GM18508 (cell line): Measurements from ENCODE around the gene ZFYVE21.

Source experiments
- ATAC-seq: cut with Tn5 transposase; IDR thresholded peaks from one replicate; pipeline ENCODE4 v1.9.1; 2021; ENCODE audit warnings: moderate number of reproducible peaks; ENCODE audit not compliant: insufficient read depth, unreplicated experiment

The ZFYVE21 gene

DNA sequence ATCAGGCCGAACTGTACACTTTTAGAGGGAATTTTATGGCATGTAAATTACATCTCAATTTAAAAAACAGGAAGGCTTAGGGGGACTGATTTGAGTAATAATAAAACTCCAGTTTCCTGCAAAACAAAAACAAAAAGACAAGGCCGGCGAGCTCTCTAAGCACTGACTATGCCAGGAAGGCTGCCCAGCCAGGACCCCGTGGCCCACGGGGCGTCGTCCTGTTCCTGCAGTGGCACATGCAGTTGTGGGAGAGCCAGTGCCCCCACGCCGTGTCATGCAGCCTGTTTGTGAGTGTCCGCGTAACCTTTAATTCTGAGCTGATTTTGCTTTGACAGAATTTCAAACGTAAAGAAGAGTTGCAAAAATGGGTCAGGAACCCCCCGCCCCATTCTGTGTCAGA, 10.9 kb upstream of the ZFYVE21 start:
- ATAC-seq, result no peak

DNA sequence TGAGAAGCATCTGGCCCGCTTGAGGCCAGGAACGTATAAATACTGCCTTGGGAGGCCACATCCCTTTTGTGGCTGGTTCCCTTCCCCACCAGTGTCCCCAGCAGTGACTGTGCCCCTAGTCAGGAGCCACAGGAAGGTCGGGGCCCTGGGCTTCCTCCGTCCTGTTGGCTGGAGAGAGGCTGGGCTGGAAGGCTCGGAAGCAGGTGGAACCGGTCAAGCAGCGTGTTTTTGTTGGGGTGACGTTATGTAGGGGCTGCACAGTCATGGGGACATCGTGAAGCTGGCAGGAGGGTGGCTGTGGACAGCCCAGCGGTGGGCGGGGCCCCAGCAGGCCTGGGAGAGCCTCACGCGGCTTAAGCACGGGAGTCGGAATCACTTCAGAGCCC, 10.5 kb upstream of the ZFYVE21 start:
- no peak for ATAC-seq

DNA sequence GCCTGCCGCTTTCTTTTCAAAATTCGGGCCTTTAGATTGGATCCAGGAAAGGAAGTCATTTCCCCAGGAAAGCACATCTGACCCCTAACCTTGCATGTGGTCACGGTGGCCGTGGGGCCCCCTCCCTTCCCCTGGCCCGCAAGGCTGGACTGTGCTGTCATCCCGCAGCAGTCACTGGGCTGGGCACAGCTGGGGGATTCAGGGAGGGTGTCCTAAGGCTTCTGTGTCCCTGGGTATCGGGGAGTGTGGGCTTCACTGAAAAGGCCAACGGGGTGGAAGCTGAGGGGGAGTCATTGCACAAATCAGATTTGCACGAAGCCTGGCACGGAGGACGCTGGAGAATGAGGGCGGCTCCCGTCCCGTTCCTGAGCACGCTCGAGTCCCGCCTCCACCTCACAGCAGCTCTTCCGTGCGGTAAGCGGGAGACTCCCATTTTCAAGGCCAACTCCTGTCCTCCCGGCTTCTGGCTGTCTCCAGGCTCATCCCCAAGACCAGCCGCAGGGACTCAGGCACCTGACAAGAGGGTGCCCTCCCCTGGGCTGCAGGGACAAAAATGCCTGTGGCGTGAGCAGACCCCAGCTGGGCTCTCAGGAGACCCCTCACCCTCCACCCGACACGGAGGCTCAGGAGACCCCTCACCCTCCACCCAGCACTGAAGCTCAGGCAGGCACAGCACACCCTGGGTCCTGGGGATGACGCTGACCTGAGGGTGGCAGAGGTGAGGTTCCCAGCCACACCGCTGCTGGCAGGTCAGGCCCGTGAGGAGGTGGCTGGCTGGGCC, 9.9 kb upstream of the ZFYVE21 start:
- no peak for ATAC-seq

DNA sequence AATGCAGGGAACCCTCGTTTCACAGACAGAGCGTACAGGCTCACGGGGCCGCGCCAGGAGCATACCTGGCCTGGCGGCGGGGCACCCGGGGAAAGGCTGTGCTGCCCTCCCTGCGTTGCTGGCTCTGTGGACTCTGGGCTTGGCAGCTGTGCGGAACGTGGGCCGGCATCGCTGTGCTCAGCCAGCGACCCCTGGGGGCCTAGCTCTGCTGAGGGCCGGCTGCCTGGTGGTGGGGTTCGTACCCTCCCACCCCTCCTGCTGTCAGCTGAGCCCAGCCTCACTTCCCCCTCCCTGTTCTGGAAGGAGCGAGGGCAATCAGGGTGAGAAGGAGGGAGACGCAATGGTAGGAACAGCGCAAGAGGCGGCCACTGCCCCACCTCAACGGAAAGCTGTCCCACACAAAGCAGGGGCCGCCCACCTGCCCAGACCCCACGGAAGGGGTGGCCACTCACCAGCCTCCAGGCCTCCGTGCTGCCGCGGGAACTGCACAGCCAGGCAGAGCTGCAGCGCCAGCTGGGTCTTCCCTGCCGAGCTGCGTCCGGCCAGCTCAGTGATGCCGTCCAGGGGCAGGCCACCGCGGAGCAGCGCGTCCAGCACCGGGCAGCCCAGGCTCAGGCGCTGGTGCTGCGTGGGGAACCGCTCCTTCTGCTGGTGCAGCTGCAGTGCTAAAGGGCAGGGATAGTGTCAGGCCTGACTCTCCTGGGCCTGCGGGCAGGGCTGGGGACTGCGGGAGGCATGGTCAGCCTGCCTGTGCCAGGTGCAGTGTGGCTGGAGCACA, 8.9 kb upstream of the ZFYVE21 start:
- ATAC-seq, result no peak

DNA sequence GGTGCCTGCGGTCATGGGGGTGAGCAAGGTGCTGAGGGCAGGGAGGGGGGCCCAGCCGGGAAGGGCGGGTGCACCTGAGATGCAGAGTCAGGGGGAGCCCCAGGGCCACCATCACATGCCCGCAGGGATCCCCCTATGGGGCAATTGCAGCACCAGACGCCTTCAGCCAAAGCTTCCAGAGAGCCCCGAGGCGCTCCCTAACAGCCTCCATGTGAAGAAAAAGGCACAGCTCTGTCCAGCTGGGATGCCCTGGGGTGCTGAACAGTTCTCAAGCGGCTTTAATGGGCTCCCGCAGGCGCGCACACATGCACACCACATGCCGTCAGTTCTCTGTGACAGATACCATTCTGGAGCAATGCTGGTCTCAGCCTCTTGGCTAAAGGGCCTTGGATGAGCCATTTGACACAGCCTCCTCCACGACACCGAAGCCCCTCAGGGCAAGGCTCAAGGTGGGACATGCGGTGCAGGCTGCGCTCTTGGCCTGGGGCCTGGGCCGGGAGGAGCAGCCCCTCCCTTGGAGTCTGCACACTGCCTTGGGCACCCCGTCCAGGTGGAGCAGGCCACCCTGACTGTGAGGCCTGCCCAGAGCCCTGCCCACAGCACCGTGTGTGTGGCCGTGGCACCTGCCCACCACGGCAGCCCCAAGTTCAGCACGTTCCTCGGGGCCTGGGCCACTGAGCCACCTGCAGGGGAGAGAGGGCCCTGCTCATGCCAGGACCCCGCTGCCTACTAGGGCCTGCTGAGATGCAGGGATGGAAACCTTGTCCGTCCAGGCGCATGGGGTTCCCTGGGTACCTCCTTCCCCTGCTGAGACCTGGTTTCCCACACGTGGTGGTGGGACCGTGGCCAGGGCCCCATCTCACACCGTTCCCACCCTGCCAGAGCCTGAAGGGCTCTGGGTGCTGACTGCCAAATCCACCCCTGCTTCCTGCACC, 8.0 kb upstream of the ZFYVE21 start:
- no peak for ATAC-seq

- ATAC-seq, result no peak
These were observed 6.8 kb upstream of the ZFYVE21 start for GRCh38 chr14:103708750-103709187.

- no peak for ATAC-seq
These were observed 5.8 kb upstream of the ZFYVE21 start for GRCh38 chr14:103709814-103710213.

DNA sequence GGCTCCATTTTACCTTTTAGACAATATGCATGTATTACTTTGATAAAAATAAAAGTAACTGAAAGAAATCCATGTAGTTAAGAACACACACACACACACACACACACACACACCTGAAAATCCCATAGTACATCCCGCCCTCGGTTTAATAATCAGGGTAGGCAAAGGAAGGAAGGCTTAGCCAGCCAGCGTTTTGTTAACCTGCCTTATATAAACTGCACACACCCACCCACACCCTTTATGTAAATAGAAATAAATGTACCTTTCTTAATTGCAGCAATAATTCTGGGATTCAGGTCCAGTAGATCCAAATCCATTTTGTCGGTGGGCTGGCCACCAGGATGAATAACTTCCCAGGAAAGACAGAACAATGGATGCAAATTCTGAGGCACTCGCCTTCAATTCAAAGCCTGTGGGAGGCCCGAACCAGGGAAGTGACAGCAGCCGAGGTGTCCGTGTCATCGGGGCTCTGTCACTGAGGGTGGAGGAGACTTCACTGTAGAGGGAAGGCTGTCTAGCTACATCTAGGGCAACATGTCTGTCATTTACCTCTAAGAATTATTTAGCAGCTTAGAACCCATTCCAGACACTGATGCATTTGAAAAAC, 4.7 kb upstream of the ZFYVE21 start:
- ATAC-seq, result no peak

DNA sequence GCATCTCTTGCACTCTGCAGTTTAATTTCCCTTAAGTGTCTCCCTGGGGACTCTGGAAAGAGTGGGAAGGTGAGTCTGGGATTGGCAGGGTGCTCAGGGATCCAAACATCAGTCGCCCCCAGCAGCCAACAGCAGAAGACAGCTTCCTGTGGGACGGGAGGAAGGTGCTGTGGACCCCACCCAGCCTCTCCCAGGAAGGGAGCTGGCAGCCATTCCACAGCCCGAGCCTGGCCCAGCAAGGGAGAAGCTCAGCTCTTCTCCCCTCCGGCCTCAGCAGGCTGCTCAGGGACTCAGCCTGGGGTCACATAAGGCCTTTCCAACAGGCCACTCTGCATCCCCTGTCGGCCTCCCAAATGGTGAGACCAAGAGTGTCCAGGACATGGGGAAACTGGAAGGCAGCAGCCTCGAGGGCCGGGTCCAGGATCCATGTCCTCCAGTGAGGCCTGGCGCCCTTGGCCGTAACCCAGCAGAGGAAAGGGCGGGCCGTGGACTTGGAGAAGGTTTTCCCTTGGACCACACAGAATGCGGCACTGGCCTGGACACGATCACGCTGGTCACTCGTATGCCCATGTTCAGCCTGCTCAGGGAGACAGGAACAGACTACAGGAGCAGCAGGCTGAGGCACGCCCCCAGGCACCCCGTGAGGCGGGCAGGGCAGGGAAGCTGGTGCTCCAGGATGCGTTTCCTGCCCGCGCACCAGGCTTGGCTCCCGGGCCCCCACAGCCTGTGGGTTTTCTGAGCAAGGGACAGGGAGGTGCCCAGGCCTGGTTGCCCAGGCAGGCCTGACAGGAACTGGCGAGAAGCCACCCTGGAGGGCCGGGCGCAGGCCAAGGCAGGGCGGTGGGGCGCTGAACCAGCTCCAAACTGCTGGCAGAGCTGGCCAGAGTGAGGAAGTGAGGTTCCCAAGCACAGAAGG, 3.8 kb upstream of the ZFYVE21 start:
- no peak for ATAC-seq

DNA sequence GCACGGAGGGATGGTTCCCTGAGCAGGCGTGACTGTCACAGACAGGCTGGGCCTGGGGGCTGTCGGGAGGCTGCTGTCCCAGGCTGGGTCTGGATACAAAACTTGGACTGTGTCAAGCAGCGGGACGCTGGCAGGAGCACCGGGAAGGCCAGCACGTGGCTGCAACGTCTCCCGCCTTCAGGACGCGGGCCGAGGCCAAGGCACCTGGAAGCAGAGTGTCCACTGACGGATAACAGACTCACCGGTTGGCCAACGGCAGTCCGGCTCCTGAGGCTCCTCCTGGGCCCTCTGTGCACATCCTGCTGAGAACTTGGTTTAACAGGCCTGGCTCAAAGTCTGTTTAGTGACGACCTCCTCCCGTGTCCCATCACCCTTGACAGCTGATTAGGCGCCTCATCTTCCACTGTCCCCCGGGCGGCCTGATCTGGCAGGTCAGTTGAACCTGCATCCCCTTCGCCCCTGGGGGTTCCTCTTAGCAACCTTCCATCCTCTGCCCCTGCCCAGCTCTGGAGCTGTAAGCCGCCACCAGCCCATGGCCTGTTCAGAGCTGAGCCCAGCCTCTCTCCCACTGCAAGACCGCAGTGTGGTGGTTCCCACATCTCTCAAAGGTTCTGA, 2.9 kb upstream of the ZFYVE21 start:
- ATAC-seq, result no peak

- ATAC-seq, result no peak
These were observed 2.1 kb upstream of the ZFYVE21 start for GRCh38 chr14:103713304-103714062.

GRCh38 chr14:103714063-103714724, 1.4 kb upstream of the ZFYVE21 start:
- no peak for ATAC-seq

DNA sequence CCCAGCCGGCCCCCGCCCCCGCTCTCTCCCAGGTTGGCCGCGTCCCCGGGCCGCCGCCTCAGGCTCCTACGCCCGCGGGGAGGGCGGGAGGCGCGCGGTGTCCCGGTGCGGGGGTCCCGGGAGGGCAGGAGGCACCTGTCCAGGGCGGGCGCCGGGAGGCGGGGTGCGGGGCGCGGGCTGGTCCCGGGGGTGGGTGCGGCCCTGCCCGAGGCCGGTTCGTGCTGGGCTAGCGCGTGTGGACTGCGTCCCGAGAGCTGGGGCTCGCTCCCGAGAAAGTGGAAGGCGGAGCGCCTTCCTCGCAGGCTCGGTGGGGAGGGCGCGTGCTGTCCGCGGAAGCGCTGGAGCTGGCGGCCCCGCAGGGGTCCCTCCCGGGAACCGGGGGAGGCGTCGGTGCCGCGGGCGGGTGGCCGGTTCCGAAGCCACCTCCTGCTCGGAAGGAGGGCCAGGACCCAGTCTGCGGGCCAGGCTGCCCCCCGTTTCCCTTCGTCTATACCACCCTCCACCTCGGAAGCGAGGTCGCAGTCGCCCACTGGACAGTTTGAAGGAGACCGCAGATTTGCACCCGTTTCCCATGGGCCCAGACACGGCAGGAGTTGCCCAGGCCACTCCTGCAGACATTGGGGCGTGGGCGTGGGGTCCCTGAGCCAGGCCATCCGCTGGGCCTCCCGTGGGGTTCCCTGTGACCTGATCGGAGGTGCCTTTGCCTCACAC, 636 bp downstream of the ZFYVE21 start:
- no peak for ATAC-seq

GRCh38 chr14:103716899-103717411, 1.3 kb downstream of the ZFYVE21 start:
- no peak for ATAC-seq

- no peak for ATAC-seq
These were observed 3.0 kb downstream of the ZFYVE21 start for GRCh38 chr14:103718572-103718971.

DNA sequence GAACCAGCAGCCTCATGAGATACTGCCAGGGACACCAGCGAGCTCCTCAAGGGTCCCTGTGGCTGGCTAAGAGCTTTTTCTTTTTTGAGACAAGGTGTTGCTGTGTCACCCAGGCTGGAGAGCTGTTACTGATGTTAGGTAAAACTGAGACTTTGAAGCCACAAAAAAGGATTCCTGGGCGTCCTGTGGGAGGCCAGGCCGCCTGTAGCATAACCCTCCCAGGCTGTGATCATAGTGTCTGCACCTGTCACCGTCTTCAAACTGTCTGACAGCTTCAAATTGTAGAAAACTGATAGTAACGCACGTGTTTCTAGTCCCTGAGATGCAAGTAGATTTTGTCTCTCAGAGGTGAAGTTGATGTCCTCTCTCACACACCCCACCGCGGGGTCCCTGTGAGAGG, 4.1 kb downstream of the ZFYVE21 start:
- no peak for ATAC-seq
